Measurements from ENCODE around the gene ACOX3.

DNA sequence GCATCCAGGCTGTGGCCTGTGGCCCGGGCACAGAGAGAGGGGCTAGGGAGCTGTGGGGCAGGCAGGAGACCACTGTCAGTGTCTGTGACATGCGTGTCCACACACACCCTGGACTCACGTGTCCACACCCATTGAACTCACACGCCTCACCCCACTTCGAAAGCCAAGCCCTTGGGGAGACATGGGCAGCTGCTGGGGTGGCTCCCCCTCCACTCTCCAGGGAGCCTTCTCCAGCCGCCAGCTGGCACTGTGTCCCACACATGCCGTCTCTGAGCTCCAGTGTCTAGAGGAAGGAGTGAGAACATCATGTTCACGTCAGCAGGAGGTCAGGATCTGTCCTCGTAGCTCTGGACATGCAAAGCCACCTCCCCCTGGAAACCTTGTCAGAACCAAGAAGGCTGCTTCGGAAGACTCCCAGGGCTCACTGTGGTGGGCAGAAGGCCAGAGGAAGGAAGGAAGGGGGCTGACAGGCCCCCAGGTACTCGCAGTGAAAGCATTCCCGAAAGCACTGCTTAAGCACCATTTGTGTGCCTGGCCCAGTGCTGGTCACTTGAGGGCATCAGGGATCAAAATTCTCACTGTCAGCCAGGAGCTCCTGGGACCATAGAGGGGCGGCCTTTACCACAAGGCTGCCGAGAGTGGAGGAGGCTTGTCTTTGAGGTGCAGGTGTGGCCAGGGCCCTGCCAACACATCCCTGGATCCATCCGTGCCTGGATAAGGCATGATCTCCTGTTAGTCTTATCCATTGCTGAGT lies 109.5 kb downstream of the ACOX3 start:
- TF ChIP-seq, protein P1, sequence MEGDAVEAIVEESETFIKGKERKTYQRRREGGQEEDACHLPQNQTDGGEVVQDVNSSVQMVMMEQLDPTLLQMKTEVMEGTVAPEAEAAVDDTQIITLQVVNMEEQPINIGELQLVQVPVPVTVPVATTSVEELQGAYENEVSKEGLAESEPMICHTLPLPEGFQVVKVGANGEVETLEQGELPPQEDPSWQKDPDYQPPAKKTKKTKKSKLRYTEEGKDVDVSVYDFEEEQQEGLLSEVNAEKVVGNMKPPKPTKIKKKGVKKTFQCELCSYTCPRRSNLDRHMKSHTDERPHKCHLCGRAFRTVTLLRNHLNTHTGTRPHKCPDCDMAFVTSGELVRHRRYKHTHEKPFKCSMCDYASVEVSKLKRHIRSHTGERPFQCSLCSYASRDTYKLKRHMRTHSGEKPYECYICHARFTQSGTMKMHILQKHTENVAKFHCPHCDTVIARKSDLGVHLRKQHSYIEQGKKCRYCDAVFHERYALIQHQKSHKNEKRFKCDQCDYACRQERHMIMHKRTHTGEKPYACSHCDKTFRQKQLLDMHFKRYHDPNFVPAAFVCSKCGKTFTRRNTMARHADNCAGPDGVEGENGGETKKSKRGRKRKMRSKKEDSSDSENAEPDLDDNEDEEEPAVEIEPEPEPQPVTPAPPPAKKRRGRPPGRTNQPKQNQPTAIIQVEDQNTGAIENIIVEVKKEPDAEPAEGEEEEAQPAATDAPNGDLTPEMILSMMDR (IDR thresholded peaks at IDR 0.05) = no peak
- TF ChIP-seq POLR2A (IDR thresholded peaks at IDR 0.05) (no peak), POLR2AphosphoS5 (IDR thresholded peaks at IDR 0.05) (peak in 2 of 3 donors; percentile 13 to 31)

Data from stomach (tissue), 4 donors.